Liver (tissue), 9 donors: ENCODE data around the gene NDUFAF2. TPM values are rescaled to one million over a fixed set of nuclear protein-coding genes. Genes with fewer than 3 reads are reported as not detected.

Source experiments
- DNase-seq: peaks from one replicate; pipeline ENCODE4 v3.0.0-alpha.2; 2017; ENCODE audit warnings: low spot score
- H3K27ac ChIP-seq, 2 donors: one replicate each; pipeline ENCODE4 v1.7.0; 2013; ENCODE audit warnings: inconsistent platforms in 2 of 2, low read length in 2 of 2, control low read depth in 1 of 2, low read depth in 1 of 2, mild to moderate bottlenecking in 1 of 2
- H3K27me3 ChIP-seq, 4 donors: one replicate each; pipeline versions ENCODE4 v1.6.1 to v1.7.0; 2013; ENCODE audit warnings: low read length in 3 of 4, inconsistent platforms in 1 of 4, mild to moderate bottlenecking in 1 of 4, moderate library complexity in 1 of 4; ENCODE audit not compliant: control insufficient read depth in 4 of 4, insufficient read depth in 4 of 4
- H3K36me3 ChIP-seq, 4 donors: one replicate each; pipeline versions ENCODE4 v1.6.1 to v1.7.0; 2013; ENCODE audit warnings: low read length in 3 of 4, mild to moderate bottlenecking in 3 of 4, low read depth in 1 of 4, moderate library complexity in 1 of 4; ENCODE audit not compliant: control insufficient read depth in 4 of 4, insufficient read depth in 3 of 4
- H3K4me1 ChIP-seq, 4 donors: one replicate each; pipeline versions ENCODE4 v1.6.1 to v1.7.0; 2013; ENCODE audit warnings: low read length in 3 of 4, mild to moderate bottlenecking in 3 of 4, moderate library complexity in 1 of 4; ENCODE audit not compliant: control insufficient read depth in 4 of 4, insufficient read depth in 4 of 4
- H3K4me3 ChIP-seq, 3 donors: one replicate each; pipeline versions ENCODE4 v1.6.1 to v1.7.0; 2013; ENCODE audit warnings: low read length in 3 of 3, control low read depth in 1 of 3, low read depth in 1 of 3, mild to moderate bottlenecking in 1 of 3
- H3K9ac ChIP-seq, 2 donors: one replicate each; pipeline ENCODE4 v1.7.0; 2013; ENCODE audit warnings: low read length in 2 of 2, mild to moderate bottlenecking in 2 of 2, moderate library complexity in 2 of 2, control low read depth in 1 of 2, low read depth in 1 of 2
- H3K9me3 ChIP-seq, 4 donors: one replicate each; pipeline versions ENCODE4 v1.6.1 to v1.7.0; 2013; ENCODE audit warnings: low read length in 3 of 4; ENCODE audit not compliant: control insufficient read depth in 4 of 4
- ATF3 ChIP-seq: IDR thresholded peaks from 2 replicates; pipeline ENCODE4 v1.6.1; 2016; ENCODE audit warnings: antibody characterized with exemption
- EGR1 ChIP-seq, 2 donors: IDR thresholded peaks; 2 replicates each; pipeline ENCODE4 v1.6.1; 2016 to 2018; ENCODE audit warnings: antibody characterized with exemption in 2 of 2, low read depth in 2 of 2
- FOXA1 ChIP-seq: IDR thresholded peaks from 2 replicates; pipeline ENCODE4 v1.6.1; 2016; ENCODE audit warnings: antibody characterized with exemption
- FOXA2 ChIP-seq: IDR thresholded peaks from 2 replicates; pipeline ENCODE4 v1.6.1; 2016; ENCODE audit warnings: antibody characterized with exemption
- GABPA ChIP-seq, 2 donors: IDR thresholded peaks in 1 of 2; conservative IDR thresholded peaks in 1 of 2; 2 replicates each; pipeline ENCODE4 v1.6.1; 2016; ENCODE audit warnings: antibody characterized with exemption in 2 of 2, mild to moderate bottlenecking in 1 of 2, moderate library complexity in 1 of 2
- HNF4A ChIP-seq, 2 donors: conservative IDR thresholded peaks; 2 replicates each; pipeline ENCODE4 v1.6.1; 2016; ENCODE audit warnings: antibody characterized with exemption in 2 of 2, mild to moderate bottlenecking in 2 of 2
- HNF4G ChIP-seq: IDR thresholded peaks from 2 replicates; pipeline ENCODE4 v1.6.1; 2016; ENCODE audit warnings: antibody characterized with exemption
- JUND ChIP-seq, 2 donors: IDR thresholded peaks; 2 replicates each; pipeline ENCODE4 v1.6.1; 2016; ENCODE audit warnings: antibody characterized with exemption in 2 of 2
- MAX ChIP-seq: IDR thresholded peaks from 2 replicates; pipeline ENCODE4 v1.6.1; 2016; ENCODE audit warnings: antibody characterized with exemption
- NR2F2 ChIP-seq: IDR thresholded peaks from 2 replicates; pipeline ENCODE4 v1.6.1; 2016; ENCODE audit warnings: antibody characterized with exemption
- RAD21 ChIP-seq, 2 donors: IDR thresholded peaks; 2 replicates each; pipeline ENCODE4 v1.6.1; 2016; ENCODE audit warnings: antibody characterized with exemption in 2 of 2, mild to moderate bottlenecking in 2 of 2
- REST ChIP-seq: IDR thresholded peaks from 2 replicates; pipeline ENCODE4 v1.6.1; 2016; ENCODE audit warnings: antibody characterized with exemption, mild to moderate bottlenecking
- RXRA ChIP-seq, 2 donors: IDR thresholded peaks; 2 replicates each; pipeline ENCODE4 v1.6.1; 2017 to 2018; ENCODE audit warnings: antibody characterized with exemption in 2 of 2, mild to moderate bottlenecking in 1 of 2
- SP1 ChIP-seq: IDR thresholded peaks from 2 replicates; pipeline ENCODE4 v1.6.1; 2018; ENCODE audit warnings: antibody characterized with exemption, mild to moderate bottlenecking
- TAF1 ChIP-seq: conservative IDR thresholded peaks from 2 replicates; pipeline ENCODE4 v1.6.1; 2016; ENCODE audit warnings: antibody characterized with exemption, mild to moderate bottlenecking
- YY1 ChIP-seq: IDR thresholded peaks from 2 replicates; pipeline ENCODE4 v1.6.1; 2016; ENCODE audit warnings: antibody characterized with exemption, mild to moderate bottlenecking
- WGBS: extraction: QIAGEN DNeasy Blood & Tissue Kit; methylation state at CpG from one replicate; pipeline ENCODE4 v1.1.7; 2013; 5-methylcytosine and 5-hydroxymethylcytosine counted together
- polyA plus RNA-seq, 2 donors: library from polyadenylated mRNA; stranded (reverse) in 1 of 2; unstranded in 1 of 2; fragments of 200-250 nt in 1 of 2; fragments of >200 nt in 1 of 2; fragmentation: Nextera tagmentation in 1 of 2; extraction: Ambion mirVana in 1 of 2; gene quantifications; one replicate each; pipeline versions ENCODE4 v1.2.1 to v1.2.3, GENCODE V29; 2013 to 2015
- total RNA-seq, 2 donors: library from RNA; depleted of rRNA; stranded (reverse); fragments of >200 nt; gene quantifications; one replicate each; pipeline ENCODE4 v1.2.3, GENCODE V29; 2014
- TF ChIP-seq, protein P1 (sequence below): fragments of 150-350 bp; IDR thresholded peaks from 2 replicates; pipeline ENCODE4 v1.5.1; 2017; ENCODE audit warnings: improper control_type of control experiment, low read depth, low read length; ENCODE audit not compliant: missing input control
- TF ChIP-seq, protein P2 (sequence below): IDR thresholded peaks from 2 replicates; pipeline ENCODE4 v1.6.1; 2016; ENCODE audit warnings: antibody characterized with exemption
- donor health status: healthy.
- donor health status: healthy.
- donor health status: healthy.
- donor health status: healthy.
- donor health status: healthy.

NDUFAF2 gene
- total and polyA plus RNA-seq, 4 donors: 4.3 to 21.3 (median 12.5) TPM

- Histone ChIP-seq H3K9me3 (no peaks in the 10 kb centered on the region), H3K27me3 (no peaks in the 10 kb centered on the region), H3K36me3 (no peaks in the 10 kb centered on the region), H3K27ac (no peak overlapping the region), H3K4me3 (no peak overlapping the region), H3K4me1 (peaks cover 0 to 15% (median 10%) of the 10 kb centered on the region in 4 donors), H3K9ac (no peak overlapping the region)
- no peak for DNase-seq
- TF ChIP-seq YY1: no peak
- TF ChIP-seq, protein P1, sequence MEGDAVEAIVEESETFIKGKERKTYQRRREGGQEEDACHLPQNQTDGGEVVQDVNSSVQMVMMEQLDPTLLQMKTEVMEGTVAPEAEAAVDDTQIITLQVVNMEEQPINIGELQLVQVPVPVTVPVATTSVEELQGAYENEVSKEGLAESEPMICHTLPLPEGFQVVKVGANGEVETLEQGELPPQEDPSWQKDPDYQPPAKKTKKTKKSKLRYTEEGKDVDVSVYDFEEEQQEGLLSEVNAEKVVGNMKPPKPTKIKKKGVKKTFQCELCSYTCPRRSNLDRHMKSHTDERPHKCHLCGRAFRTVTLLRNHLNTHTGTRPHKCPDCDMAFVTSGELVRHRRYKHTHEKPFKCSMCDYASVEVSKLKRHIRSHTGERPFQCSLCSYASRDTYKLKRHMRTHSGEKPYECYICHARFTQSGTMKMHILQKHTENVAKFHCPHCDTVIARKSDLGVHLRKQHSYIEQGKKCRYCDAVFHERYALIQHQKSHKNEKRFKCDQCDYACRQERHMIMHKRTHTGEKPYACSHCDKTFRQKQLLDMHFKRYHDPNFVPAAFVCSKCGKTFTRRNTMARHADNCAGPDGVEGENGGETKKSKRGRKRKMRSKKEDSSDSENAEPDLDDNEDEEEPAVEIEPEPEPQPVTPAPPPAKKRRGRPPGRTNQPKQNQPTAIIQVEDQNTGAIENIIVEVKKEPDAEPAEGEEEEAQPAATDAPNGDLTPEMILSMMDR: no peak
- TF ChIP-seq MAX: no peak
- no peak for TF ChIP-seq FOXA1
- 98% methylated on average over 1 of the region's 1 CpG for WGBS
Observed at GRCh38 chr5:60948738-60949137, 3.7 kb downstream of the NDUFAF2 start.

GRCh38 chr5:60955239-60955638 lies 10.2 kb downstream of the NDUFAF2 start:
- TF ChIP-seq, protein P2, sequence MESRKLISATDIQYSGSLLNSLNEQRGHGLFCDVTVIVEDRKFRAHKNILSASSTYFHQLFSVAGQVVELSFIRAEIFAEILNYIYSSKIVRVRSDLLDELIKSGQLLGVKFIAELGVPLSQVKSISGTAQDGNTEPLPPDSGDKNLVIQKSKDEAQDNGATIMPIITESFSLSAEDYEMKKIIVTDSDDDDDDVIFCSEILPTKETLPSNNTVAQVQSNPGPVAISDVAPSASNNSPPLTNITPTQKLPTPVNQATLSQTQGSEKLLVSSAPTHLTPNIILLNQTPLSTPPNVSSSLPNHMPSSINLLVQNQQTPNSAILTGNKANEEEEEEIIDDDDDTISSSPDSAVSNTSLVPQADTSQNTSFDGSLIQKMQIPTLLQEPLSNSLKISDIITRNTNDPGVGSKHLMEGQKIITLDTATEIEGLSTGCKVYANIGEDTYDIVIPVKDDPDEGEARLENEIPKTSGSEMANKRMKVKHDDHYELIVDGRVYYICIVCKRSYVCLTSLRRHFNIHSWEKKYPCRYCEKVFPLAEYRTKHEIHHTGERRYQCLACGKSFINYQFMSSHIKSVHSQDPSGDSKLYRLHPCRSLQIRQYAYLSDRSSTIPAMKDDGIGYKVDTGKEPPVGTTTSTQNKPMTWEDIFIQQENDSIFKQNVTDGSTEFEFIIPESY: no peak
- TF ChIP-seq YY1: no peak
- TF ChIP-seq HNF4A (conservative IDR thresholded peaks at IDR 0.05): no peak
- TF ChIP-seq ATF3: no peak
- no peak for TF ChIP-seq FOXA2
- no peak for TF ChIP-seq FOXA1
- no peak for TF ChIP-seq RXRA (IDR thresholded peaks at IDR 0.05)
- TF ChIP-seq TAF1: no peak
- no peak for TF ChIP-seq RAD21 (IDR thresholded peaks at IDR 0.05)
- TF ChIP-seq REST: no peak
- TF ChIP-seq HNF4G: no peak
- TF ChIP-seq SP1: no peak
- no peak for TF ChIP-seq JUND (IDR thresholded peaks at IDR 0.05)
- TF ChIP-seq EGR1 (IDR thresholded peaks at IDR 0.05; ENCODE audit: low read depth in 2 of 2): no peak
- TF ChIP-seq NR2F2: no peak
- TF ChIP-seq, protein P1: no peak
- no peak for TF ChIP-seq MAX
- no peak for TF ChIP-seq GABPA (IDR thresholded peaks at IDR 0.05 in 1 of 2, conservative IDR thresholded peaks at IDR 0.05 in 1 of 2)
- Histone ChIP-seq H3K36me3 (no peaks in the 10 kb centered on the region), H3K9ac (no peak overlapping the region), H3K4me3 (no peak overlapping the region), H3K9me3 (peaks cover 0 to 6% (median 0%) of the 10 kb centered on the region in 4 donors), H3K4me1 (no peaks in the 10 kb centered on the region), H3K27me3 (no peaks in the 10 kb centered on the region), H3K27ac (no peak overlapping the region)
- DNase-seq: no peak
- 97% methylated on average over 3 of the region's 3 CpGs for WGBS
